ENCODE results near the gene LRCH1. TPM values are rescaled to one million over a fixed set of nuclear protein-coding genes. Genes with fewer than 3 reads are reported as not detected.

The LRCH1 gene
- total and polyA plus RNA-seq, 2 experiments from 2014 or later = 6.0 to 14.6 TPM

GRCh38 chr13:46628622-46629365, 75.8 kb downstream of the LRCH1 start:
- TF ChIP-seq, protein P1, sequence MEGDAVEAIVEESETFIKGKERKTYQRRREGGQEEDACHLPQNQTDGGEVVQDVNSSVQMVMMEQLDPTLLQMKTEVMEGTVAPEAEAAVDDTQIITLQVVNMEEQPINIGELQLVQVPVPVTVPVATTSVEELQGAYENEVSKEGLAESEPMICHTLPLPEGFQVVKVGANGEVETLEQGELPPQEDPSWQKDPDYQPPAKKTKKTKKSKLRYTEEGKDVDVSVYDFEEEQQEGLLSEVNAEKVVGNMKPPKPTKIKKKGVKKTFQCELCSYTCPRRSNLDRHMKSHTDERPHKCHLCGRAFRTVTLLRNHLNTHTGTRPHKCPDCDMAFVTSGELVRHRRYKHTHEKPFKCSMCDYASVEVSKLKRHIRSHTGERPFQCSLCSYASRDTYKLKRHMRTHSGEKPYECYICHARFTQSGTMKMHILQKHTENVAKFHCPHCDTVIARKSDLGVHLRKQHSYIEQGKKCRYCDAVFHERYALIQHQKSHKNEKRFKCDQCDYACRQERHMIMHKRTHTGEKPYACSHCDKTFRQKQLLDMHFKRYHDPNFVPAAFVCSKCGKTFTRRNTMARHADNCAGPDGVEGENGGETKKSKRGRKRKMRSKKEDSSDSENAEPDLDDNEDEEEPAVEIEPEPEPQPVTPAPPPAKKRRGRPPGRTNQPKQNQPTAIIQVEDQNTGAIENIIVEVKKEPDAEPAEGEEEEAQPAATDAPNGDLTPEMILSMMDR (IDR thresholded peaks at IDR 0.05; ENCODE audit: low read depth, low read length) = no peak
- no peaks in the 10 kb centered on the region for H3K27me3 ChIP-seq

GRCh38 chr13:46629811-46630413, 76.9 kb downstream of the LRCH1 start:
- no peak for DNase-seq (ENCODE audit: low read depth in 1 of 2, low spot score in 1 of 2)
- peak overlapping the region; percentile 72 for H3K27ac ChIP-seq
- H3K36me3 ChIP-seq = no peaks in the 10 kb centered on the region
- no peaks in the 10 kb centered on the region for H3K9me3 ChIP-seq (ENCODE audit: low read depth)
- TF ChIP-seq, protein P1 (IDR thresholded peaks at IDR 0.05; ENCODE audit: low read depth, low read length) = no peak
- no peak overlapping the region for H3K4me3 ChIP-seq
- peaks cover 33% of the 10 kb centered on the region for H3K4me1 ChIP-seq (ENCODE audit: low read depth)
- H3K27me3 ChIP-seq = no peaks in the 10 kb centered on the region

More at GRCh38 chr13:46628622-46629365, 75.8 kb downstream of the LRCH1 start:
- peaks cover 33% of the 10 kb centered on the region for H3K4me1 ChIP-seq (ENCODE audit: low read depth)
- no peak overlapping the region for H3K4me3 ChIP-seq
- H3K9me3 ChIP-seq (ENCODE audit: low read depth) = no peaks in the 10 kb centered on the region
- peak overlapping the region; percentile 72 for H3K27ac ChIP-seq
- H3K36me3 ChIP-seq = no peaks in the 10 kb centered on the region
- DNase-seq (ENCODE audit: low read depth in 1 of 2, low spot score in 1 of 2) = no peak

GRCh38 chr13:46630431-46631178, 77.6 kb downstream of the LRCH1 start:
- Histone ChIP-seq H3K27me3 (no peaks in the 10 kb centered on the region), H3K4me3 (no peak overlapping the region), H3K9me3 (ENCODE audit: low read depth) (no peaks in the 10 kb centered on the region), H3K4me1 (ENCODE audit: low read depth) (peaks cover 33% of the 10 kb centered on the region), H3K36me3 (no peaks in the 10 kb centered on the region), H3K27ac (peak overlapping the region; percentile 72)
- no peak for DNase-seq (ENCODE audit: low read depth in 1 of 2, low spot score in 1 of 2)
- TF ChIP-seq, protein P1 (IDR thresholded peaks at IDR 0.05; ENCODE audit: low read depth, low read length) = no peak

GRCh38 chr13:46631179-46631542, 78.2 kb downstream of the LRCH1 start:
- TF ChIP-seq, protein P1 (IDR thresholded peaks at IDR 0.05; ENCODE audit: low read depth, low read length) = no peak
- DNase-seq (ENCODE audit: low read depth in 1 of 2, low spot score in 1 of 2) = no peak
- Histone ChIP-seq H3K36me3 (no peaks in the 10 kb centered on the region), H3K9me3 (ENCODE audit: low read depth) (no peaks in the 10 kb centered on the region), H3K4me3 (no peak overlapping the region), H3K27ac (no peak overlapping the region), H3K4me1 (ENCODE audit: low read depth) (peaks cover 33% of the 10 kb centered on the region), H3K27me3 (no peaks in the 10 kb centered on the region)

DNA sequence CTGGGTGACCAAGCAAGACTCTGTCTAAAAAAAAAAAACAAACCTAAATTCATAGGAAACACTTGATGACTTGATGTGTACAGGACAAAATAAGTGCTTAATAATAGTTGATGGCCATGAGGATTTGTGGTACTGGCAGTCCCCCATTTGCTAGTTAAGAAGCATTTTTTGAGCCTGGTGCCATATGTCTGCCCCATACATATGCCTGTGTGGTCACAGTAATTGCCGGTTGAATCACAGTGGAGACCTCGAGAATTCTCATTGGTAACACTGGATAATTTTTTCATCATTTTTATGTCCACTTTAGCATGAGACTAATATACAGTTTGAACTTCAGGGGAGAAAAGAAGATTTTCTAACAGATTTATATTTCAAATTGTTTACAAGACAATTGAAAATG, 79.2 kb downstream of the LRCH1 start:
- H3K27ac ChIP-seq = no peak overlapping the region
- H3K4me3 ChIP-seq = no peak overlapping the region
- H3K4me1 ChIP-seq (ENCODE audit: low read depth) = peaks cover 41% of the 10 kb centered on the region
- no peaks in the 10 kb centered on the region for H3K27me3 ChIP-seq
- no peaks in the 10 kb centered on the region for H3K9me3 ChIP-seq (ENCODE audit: low read depth)
- H3K36me3 ChIP-seq = no peaks in the 10 kb centered on the region
- TF ChIP-seq, protein P1 (IDR thresholded peaks at IDR 0.05; ENCODE audit: low read depth, low read length) = no peak
- DNase-seq (ENCODE audit: low read depth in 1 of 2, low spot score in 1 of 2) = no peak

Data from cardiac muscle cell (in vitro differentiated cells and primary cell).